OCI-LY7 (cell line): ENCODE results near the gene CACNA1D.

ENCODE experiments used
- EZH2phosphoT487 ChIP-seq: fragments of 200-600 bp; sonication (generic); IDR thresholded peaks from 2 replicates; pipeline ENCODE4 v1.6.1; 2018; ENCODE audit warnings: low read depth, borderline replicate concordance, mild to moderate bottlenecking, mixed run types, antibody characterized with exemption, low read length, moderate library complexity, mixed read lengths
- TF ChIP-seq, protein P1 (sequence below): fragments of 200-600 bp; sonication (generic); conservative IDR thresholded peaks from 2 replicates; pipeline ENCODE4 v1.5.1; 2014; ENCODE audit warnings: mild to moderate bottlenecking, antibody characterized with exemption, low read length, moderate library complexity, mixed read lengths

GRCh38 chr3:53642211-53642610 lies 147.8 kb downstream of the CACNA1D start:
- TF ChIP-seq, protein P1, sequence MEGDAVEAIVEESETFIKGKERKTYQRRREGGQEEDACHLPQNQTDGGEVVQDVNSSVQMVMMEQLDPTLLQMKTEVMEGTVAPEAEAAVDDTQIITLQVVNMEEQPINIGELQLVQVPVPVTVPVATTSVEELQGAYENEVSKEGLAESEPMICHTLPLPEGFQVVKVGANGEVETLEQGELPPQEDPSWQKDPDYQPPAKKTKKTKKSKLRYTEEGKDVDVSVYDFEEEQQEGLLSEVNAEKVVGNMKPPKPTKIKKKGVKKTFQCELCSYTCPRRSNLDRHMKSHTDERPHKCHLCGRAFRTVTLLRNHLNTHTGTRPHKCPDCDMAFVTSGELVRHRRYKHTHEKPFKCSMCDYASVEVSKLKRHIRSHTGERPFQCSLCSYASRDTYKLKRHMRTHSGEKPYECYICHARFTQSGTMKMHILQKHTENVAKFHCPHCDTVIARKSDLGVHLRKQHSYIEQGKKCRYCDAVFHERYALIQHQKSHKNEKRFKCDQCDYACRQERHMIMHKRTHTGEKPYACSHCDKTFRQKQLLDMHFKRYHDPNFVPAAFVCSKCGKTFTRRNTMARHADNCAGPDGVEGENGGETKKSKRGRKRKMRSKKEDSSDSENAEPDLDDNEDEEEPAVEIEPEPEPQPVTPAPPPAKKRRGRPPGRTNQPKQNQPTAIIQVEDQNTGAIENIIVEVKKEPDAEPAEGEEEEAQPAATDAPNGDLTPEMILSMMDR: no peak
- no peak for TF ChIP-seq EZH2phosphoT487
